Rectal smooth muscle tissue (tissue), 1 donor: ENCODE measurements around the gene TRABD2B.

Source experiments
- H3K27ac ChIP-seq: one replicate; pipeline ENCODE4 v1.7.0; 2013; ENCODE audit warnings: low read depth, low read length, inconsistent platforms
- H3K27me3 ChIP-seq: one replicate; pipeline ENCODE4 v1.7.0; 2013; ENCODE audit warnings: low read length; ENCODE audit not compliant: control insufficient read depth, insufficient read depth
- H3K36me3 ChIP-seq: one replicate; pipeline ENCODE4 v1.7.0; 2013; ENCODE audit warnings: low read length; ENCODE audit not compliant: control insufficient read depth, insufficient read depth
- H3K4me1 ChIP-seq: one replicate; pipeline ENCODE4 v1.7.0; 2013; ENCODE audit warnings: low read length; ENCODE audit not compliant: control insufficient read depth, insufficient read depth
- H3K4me3 ChIP-seq: one replicate; pipeline ENCODE4 v1.7.0; 2013; ENCODE audit warnings: low read length
- H3K9ac ChIP-seq: one replicate; pipeline ENCODE4 v1.7.0; 2013; ENCODE audit warnings: low read length

TRABD2B gene

GRCh38 chr1:47997289-47998200 lies at the start of gene TRABD2B:
TRABD2B (minus strand) TSS chr1:47997385.
- peaks cover 2% of the 10 kb centered on the region for H3K4me1 ChIP-seq
- H3K27ac ChIP-seq, result peak within 1 kb of the TSS; percentile 27
- peak within 1 kb of the TSS; percentile 59 for H3K4me3 ChIP-seq
- no peaks in the 10 kb centered on the region for H3K36me3 ChIP-seq
- H3K9ac ChIP-seq, result no peak within 1 kb of the TSS
- peaks cover 14% of the 10 kb centered on the region for H3K27me3 ChIP-seq

- H3K27me3 ChIP-seq, result no peaks in the 10 kb centered on the region
- no peak overlapping the region for H3K9ac ChIP-seq
- H3K4me3 ChIP-seq, result no peak overlapping the region
- no peaks in the 10 kb centered on the region for H3K4me1 ChIP-seq
- no peak overlapping the region for H3K27ac ChIP-seq
- H3K36me3 ChIP-seq, result no peaks in the 10 kb centered on the region
Measured at GRCh38 chr1:48044311-48044710, 47.1 kb upstream of the TRABD2B start.

GRCh38 chr1:48043622-48044021 lies 46.4 kb upstream of the TRABD2B start:
- Histone ChIP-seq H3K27me3 (no peaks in the 10 kb centered on the region), H3K27ac (no peak overlapping the region), H3K9ac (no peak overlapping the region), H3K4me3 (no peak overlapping the region), H3K36me3 (no peaks in the 10 kb centered on the region), H3K4me1 (no peaks in the 10 kb centered on the region)

- H3K27me3 ChIP-seq, result no peaks in the 10 kb centered on the region
- H3K36me3 ChIP-seq, result no peaks in the 10 kb centered on the region
- no peak overlapping the region for H3K9ac ChIP-seq
- no peak overlapping the region for H3K4me3 ChIP-seq
- H3K4me1 ChIP-seq, result no peaks in the 10 kb centered on the region
- H3K27ac ChIP-seq, result no peak overlapping the region
Measured at GRCh38 chr1:48040154-48040553, 43.0 kb upstream of the TRABD2B start.

- Histone ChIP-seq H3K36me3 (no peaks in the 10 kb centered on the region), H3K9ac (no peak overlapping the region), H3K4me1 (no peaks in the 10 kb centered on the region), H3K27me3 (no peaks in the 10 kb centered on the region), H3K27ac (no peak overlapping the region), H3K4me3 (no peak overlapping the region)
Measured at GRCh38 chr1:48039088-48040054, 42.2 kb upstream of the TRABD2B start.

GRCh38 chr1:48038270-48038767 lies 41.1 kb upstream of the TRABD2B start:
- H3K27ac ChIP-seq, result no peak overlapping the region
- H3K27me3 ChIP-seq, result no peaks in the 10 kb centered on the region
- H3K4me3 ChIP-seq, result no peak overlapping the region
- H3K36me3 ChIP-seq, result no peaks in the 10 kb centered on the region
- no peaks in the 10 kb centered on the region for H3K4me1 ChIP-seq
- no peak overlapping the region for H3K9ac ChIP-seq

- no peak overlapping the region for H3K4me3 ChIP-seq
- no peak overlapping the region for H3K27ac ChIP-seq
- H3K4me1 ChIP-seq, result no peaks in the 10 kb centered on the region
- H3K9ac ChIP-seq, result no peak overlapping the region
- no peaks in the 10 kb centered on the region for H3K27me3 ChIP-seq
- H3K36me3 ChIP-seq, result no peaks in the 10 kb centered on the region
Measured at GRCh38 chr1:48036710-48037355, 39.6 kb upstream of the TRABD2B start.

GRCh38 chr1:48035371-48036141 lies 38.4 kb upstream of the TRABD2B start:
- Histone ChIP-seq H3K27me3 (no peaks in the 10 kb centered on the region), H3K9ac (no peak overlapping the region), H3K27ac (no peak overlapping the region), H3K4me1 (no peaks in the 10 kb centered on the region), H3K4me3 (no peak overlapping the region), H3K36me3 (no peaks in the 10 kb centered on the region)

GRCh38 chr1:48033495-48034045 lies 36.4 kb upstream of the TRABD2B start:
- Histone ChIP-seq H3K4me1 (no peaks in the 10 kb centered on the region), H3K9ac (no peak overlapping the region), H3K4me3 (no peak overlapping the region), H3K27ac (no peak overlapping the region), H3K27me3 (no peaks in the 10 kb centered on the region), H3K36me3 (no peaks in the 10 kb centered on the region)

- no peaks in the 10 kb centered on the region for H3K36me3 ChIP-seq
- no peaks in the 10 kb centered on the region for H3K27me3 ChIP-seq
- no peak overlapping the region for H3K9ac ChIP-seq
- no peaks in the 10 kb centered on the region for H3K4me1 ChIP-seq
- H3K4me3 ChIP-seq, result no peak overlapping the region
- H3K27ac ChIP-seq, result no peak overlapping the region
Measured at GRCh38 chr1:48031676-48032075, 34.5 kb upstream of the TRABD2B start.

GRCh38 chr1:48030696-48031365 lies 33.6 kb upstream of the TRABD2B start:
- Histone ChIP-seq H3K36me3 (no peaks in the 10 kb centered on the region), H3K27ac (no peak overlapping the region), H3K4me1 (no peaks in the 10 kb centered on the region), H3K9ac (no peak overlapping the region), H3K4me3 (no peak overlapping the region), H3K27me3 (no peaks in the 10 kb centered on the region)
